ENCODE measurements around the gene GOLGA7B.
"Not testable (repeated sequence)": the region's sequence is repeated elsewhere in the genome, so short reads cannot be mapped to it uniquely, and the experiment has no call there.

GOLGA7B gene

GRCh38 chr10:97836446-97836845 lies 13.2 kb upstream of the GOLGA7B start:
- DNase-seq, result no peak

DNA sequence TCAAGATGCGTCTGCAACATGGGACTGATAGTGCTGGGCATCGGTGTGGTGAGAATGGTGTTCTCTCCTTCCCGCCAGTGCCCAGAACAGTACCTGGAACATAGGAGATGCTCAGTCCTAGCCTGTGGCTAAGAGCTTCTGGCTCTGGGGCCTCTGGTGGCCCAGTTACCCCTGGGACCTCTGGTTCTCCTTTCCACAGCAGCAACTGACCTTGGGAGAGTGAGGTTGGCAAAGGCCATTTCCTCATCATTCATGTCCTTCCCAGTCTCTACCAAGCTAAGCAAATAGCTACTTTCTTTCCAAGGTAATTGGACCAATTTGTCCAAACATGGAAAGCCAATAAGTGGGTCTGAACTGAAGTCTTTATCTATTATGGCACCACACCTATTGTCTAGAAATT lies 11.6 kb upstream of the GOLGA7B start:
- DNase-seq, result no peak

- DNase-seq, result not testable (repeated sequence)
These were observed 8.5 kb upstream of the GOLGA7B start for GRCh38 chr10:97841166-97841565.

DNA sequence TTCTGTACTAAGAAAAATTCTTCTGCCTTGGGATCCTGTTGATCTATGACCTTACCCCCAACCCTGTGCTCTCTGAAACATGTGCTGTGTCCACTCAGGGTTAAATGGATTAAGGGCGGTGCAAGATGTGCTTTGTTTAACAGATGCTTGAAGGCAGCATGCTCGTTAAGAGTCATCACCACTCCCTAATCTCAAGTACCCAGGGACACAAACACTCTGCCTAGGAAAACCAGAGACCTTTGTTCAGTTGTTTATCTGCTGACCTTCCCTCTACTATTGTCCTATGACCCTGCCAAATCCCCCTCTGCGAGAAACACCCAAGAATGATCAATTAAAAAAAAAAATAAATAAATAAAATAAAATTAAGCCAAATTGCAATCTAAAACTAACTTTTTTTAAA lies 7.5 kb upstream of the GOLGA7B start:
- DNase-seq, result not testable (repeated sequence)

GRCh38 chr10:97842656-97843280 lies 6.9 kb upstream of the GOLGA7B start:
- no peak for DNase-seq

DNA sequence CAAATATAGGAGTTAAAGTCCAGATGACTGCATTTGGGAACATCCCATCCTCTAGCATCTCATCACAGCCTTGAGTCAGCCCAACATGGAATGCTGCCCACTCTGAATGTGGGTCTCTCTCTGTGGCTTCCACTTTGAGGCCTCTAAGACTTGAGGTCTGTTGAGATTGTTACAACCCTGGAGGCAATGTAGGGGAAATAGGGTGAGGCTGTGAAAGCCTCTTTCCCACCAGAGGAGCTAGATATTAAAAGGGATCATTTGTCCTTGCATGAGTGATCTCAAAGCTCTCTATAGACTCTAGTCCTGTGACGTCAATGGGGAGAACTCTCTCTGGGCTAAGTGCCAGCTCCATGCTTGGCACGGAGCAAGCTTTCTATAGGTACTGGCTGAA lies 6.4 kb upstream of the GOLGA7B start:
- no peak for DNase-seq

GRCh38 chr10:97843972-97844371 lies 5.7 kb upstream of the GOLGA7B start:
- DNase-seq, result not testable (repeated sequence)

DNA sequence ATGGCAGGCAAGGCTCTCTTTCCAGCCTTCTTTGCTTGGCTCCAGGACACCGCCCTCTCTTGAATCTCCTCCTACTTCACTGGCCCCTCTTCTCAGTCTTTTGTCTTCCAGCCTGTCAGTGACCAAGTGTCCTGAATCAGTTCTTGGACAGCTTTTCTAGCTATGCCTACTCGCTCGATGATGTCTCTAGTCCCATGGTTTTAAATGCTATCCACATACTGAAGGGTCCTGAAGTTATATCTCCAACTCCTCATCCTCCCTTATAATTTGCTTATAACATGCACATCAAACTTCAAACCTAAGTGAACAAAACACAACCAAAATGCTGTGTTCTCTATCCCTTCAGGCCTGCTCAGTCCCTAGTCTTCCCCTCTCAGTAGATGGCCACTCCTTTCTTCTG lies 5.0 kb upstream of the GOLGA7B start:
- no peak for DNase-seq

GRCh38 chr10:97849103-97849686 lies 448 bp upstream of the GOLGA7B start:
- peak; percentile 88 for DNase-seq

DNA sequence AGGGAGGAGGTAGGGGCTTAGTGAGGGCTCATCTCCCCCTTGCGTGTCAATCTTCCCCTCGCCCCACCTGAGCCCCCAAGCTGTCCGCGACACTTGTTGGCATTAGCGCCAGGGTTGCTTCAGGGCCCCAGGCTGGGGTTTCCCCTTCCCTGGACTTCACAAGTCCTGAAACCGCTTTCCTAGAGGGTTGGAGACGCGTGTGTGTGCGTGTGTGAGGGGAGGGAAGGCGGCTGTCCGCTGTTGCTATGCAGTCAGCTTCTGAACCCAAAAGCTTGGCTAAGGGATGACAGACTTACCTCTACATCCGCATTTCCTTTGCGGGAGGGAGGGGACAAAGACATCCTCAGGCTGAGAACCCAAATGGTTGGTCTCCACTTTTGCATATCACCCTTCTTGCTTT lies 803 bp downstream of the GOLGA7B start:
- DNase-seq, result no peak

- DNase-seq, result peak; percentile 75
These were observed 1.8 kb downstream of the GOLGA7B start for GRCh38 chr10:97851341-97852001.

- DNase-seq, result no peak
These were observed 2.6 kb downstream of the GOLGA7B start for GRCh38 chr10:97852277-97852676.

- no peak for DNase-seq
These were observed 3.3 kb downstream of the GOLGA7B start for GRCh38 chr10:97852840-97853405.

DNA sequence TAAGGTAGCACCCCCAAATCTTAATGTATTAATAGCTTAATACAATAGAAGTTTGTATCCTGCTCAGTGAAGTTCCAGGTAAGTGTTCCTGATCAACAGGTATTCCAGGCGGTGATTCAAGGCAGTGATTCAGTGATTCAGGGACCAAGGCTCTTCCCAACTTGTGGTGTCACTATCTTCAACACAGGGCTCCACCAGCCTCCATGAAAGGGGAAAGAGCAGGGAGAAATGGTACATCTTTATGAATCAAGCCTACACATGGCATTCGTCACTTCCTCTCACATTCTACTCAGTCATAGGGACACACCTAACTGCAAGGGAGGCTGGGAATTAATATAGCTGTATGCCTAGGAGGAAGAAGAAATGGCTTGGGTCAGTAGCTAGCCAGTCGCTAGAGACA lies 5.1 kb downstream of the GOLGA7B start:
- DNase-seq, result no peak

- DNase-seq, result no peak
These were observed 8.4 kb downstream of the GOLGA7B start for GRCh38 chr10:97858001-97858439.

DNA sequence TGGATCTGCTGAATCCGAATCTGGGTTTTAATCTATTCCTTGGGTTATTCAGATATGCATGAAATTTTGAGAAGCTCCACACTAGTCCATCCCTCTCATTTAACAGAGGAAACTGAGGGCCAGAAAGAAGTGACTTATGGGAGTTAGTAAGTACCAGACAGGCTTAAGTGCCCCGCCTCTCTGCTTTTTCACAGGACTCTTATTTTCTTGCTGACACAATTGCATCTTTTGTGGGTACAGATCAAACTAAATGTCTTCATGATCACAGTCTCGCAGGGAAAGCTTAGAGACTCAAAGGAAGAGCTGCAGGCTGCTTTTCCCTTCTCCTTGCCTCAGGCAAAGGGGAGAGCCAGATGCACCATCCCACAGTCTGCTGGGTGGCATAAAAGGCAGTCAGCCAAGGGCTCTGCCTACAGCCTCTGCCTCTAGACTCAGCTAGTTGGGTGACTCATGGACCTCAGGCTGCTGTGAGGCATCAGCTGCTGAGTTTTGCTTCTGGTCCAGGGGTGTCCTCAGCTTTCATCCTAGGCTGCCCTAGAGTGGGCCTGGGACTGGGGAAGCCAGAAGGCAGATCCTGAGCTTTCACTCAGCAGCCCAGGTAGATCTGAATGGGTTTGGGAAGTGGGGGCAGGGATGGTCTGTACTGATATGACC lies 11.6 kb downstream of the GOLGA7B start:
- DNase-seq, result no peak

DNA sequence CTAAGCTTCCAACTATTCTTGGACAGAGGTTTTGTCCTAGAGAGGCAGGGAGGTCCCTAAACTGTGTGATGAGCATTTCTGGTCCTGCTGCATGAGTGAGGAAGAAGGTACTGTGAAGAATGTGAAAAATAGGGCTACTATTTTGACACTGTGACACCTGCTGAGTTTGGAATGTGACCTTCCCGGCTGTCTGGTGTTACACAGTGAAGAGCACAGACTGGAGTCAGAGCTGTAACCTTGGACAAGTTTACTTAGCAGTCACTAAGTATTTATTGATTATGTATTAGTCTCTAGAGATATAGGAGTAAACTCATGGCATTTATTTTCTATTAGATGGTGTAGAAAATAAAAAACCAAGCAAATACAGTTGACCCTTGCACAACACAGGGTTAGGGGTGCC lies 12.3 kb downstream of the GOLGA7B start:
- no peak for DNase-seq

- DNase-seq, result no peak
These were observed 14.2 kb downstream of the GOLGA7B start for GRCh38 chr10:97863808-97864207.

DNA sequence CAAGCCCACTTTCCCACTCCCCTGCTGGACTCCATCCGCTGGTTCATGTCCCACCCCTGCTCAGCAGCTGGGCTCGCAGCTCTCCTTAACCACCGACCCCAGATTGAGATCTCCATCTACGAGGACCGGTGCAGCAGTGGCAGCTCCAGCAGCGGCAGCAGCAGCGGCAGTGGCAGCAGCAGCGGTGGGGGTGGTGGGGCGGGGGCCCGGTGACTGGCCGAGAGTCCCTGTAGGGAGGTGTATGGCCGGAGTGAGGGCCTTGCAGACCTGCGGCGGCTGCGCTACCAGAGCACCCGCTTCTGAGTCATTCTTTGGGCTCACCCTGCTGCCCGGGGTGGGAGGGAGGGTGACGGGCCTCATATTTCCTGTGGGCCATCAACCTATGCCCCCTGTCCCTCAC lies 15.8 kb downstream of the GOLGA7B start:
- no peak for DNase-seq

DNA sequence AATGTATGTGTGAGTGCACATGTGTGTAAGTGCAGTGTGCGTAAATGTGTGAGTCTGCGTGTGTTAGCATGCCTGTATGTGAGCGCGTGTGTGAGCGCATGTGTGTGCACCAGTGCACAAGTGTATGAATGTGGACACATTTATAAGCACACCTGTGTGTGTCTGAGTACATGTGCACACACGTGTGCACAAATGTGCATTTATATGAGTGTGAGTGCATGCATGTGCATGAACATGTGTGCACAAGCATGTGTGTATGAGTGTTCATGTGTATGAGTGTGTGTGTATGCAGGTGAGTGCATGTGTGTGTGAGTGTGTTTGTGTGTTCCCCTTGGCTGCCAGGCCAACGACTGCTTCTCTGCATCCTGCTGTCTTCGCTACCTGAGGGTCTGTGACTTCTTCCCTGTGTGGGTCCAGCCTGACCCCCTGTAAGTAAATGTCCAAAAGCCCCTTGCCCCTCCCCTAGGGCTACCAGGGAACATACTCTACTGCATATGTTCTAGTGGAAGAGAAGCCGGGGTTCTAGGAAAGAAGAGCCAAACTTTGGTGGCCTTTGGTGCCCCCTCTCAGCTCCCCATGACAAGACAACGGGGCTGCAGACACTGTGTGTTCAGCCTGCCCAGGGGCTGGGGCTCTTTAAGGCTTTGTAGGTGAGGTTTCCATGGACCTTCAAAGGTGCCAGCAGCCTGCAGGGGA lies 17.0 kb downstream of the GOLGA7B start:
- no peak for DNase-seq

DNA sequence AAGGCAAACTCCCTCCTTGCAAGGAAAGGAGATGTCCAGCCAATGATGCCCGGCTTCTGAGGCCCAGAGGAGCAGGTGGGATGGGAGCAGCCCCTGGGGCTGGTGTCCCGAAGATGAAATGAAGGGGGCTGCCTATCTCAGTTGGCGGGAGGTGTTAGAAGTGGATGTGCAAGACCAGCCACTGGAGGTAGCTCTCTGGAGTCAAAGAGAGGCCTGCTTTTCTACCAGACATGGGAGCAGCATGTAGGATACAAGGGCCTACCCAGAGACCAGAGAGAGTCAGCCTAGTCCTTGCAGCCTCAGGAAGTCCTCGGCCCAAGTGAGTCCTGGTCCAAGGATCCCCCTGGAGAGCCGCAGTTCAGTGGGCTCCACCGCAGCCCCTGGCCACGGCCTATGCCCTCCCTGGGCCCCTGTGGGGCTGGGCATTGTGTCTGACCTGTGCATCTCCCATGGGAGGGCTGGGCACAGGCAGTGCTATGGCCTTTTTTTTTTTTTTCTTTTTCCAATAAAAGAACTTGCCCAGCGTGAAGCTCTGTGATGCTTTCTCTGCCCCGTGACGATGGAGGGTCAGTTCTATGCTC lies 17.7 kb downstream of the GOLGA7B start:
- DNase-seq, result no peak

- no peak for DNase-seq
These were observed 18.6 kb downstream of the GOLGA7B start for GRCh38 chr10:97868134-97868685.
